HL-60 (cell line): ENCODE data around the gene RBFOX1.

ENCODE experiments used
- DNase-seq, 2 experiments: peaks; one replicate each; pipeline ENCODE4 v3.0.0-alpha.2; 2010 to 2020; ENCODE audit warnings: low read depth in 1 of 2, low spot score in 1 of 2
- H3K27ac ChIP-seq: fragments of 250-450 bp; sonication (Bioruptor Pico); replicated peaks from 2 replicates; pipeline ENCODE4 v1.5.1; 2020; ENCODE audit warnings: mild to moderate bottlenecking, moderate library complexity
- H3K27me3 ChIP-seq: fragments of 250-450 bp; sonication (Bioruptor Pico); 2 replicates; pipeline ENCODE4 v1.5.1; 2021; ENCODE audit warnings: mild to moderate bottlenecking, moderate library complexity; ENCODE audit not compliant: insufficient read depth, poor library complexity, severe bottlenecking
- H3K4me3 ChIP-seq: replicated peaks from 2 replicates; pipeline ENCODE4 v1.5.1; 2011; ENCODE audit warnings: mild to moderate bottlenecking, control low read depth, low read length; ENCODE audit not compliant: insufficient read depth
- CTCF ChIP-seq: IDR thresholded peaks from one replicate; pipeline ENCODE4 v1.5.1; 2011; ENCODE audit warnings: low read length, control low read depth, inconsistent platforms; ENCODE audit not compliant: insufficient read depth
- GABPA ChIP-seq: IDR thresholded peaks from 2 replicates; pipeline ENCODE4 v1.6.1; 2012; ENCODE audit warnings: low read depth
- POLR2AphosphoS5 ChIP-seq: IDR thresholded peaks from 2 replicates; pipeline ENCODE4 v1.6.1; 2012; ENCODE audit warnings: low read depth
- SPI1 ChIP-seq: IDR thresholded peaks from 2 replicates; pipeline ENCODE4 v1.6.1; 2012; ENCODE audit warnings: low read depth, mild to moderate bottlenecking, borderline replicate concordance
- TF ChIP-seq, protein P1 (sequence below): IDR thresholded peaks from 2 replicates; pipeline ENCODE4 v1.6.1; 2012; ENCODE audit warnings: low read depth; ENCODE audit not compliant: insufficient replicate concordance

The RBFOX1 gene

DNA sequence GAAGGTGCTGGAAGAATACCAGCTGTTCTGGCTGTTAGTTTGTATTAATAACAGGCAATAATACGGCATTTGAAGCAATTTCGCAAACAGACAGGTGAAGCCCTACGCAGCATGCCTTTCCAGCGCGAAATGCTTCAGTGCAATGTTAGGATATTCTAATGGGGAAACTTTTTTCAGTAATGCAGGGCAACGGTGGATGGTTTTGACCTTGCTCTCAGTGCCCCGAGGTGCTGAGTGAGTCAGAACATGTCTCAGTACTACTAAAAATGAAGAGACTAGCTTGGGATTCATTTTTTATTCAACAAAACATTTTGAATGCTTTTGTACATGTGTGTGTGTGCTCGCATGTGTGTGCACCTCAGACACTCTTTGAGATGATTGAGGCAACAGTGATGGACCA lies 172.2 kb downstream of the RBFOX1 start:
- TF ChIP-seq CTCF (no peak), POLR2AphosphoS5 (no peak), GABPA (no peak), SPI1 (no peak)
- TF ChIP-seq, protein P1, sequence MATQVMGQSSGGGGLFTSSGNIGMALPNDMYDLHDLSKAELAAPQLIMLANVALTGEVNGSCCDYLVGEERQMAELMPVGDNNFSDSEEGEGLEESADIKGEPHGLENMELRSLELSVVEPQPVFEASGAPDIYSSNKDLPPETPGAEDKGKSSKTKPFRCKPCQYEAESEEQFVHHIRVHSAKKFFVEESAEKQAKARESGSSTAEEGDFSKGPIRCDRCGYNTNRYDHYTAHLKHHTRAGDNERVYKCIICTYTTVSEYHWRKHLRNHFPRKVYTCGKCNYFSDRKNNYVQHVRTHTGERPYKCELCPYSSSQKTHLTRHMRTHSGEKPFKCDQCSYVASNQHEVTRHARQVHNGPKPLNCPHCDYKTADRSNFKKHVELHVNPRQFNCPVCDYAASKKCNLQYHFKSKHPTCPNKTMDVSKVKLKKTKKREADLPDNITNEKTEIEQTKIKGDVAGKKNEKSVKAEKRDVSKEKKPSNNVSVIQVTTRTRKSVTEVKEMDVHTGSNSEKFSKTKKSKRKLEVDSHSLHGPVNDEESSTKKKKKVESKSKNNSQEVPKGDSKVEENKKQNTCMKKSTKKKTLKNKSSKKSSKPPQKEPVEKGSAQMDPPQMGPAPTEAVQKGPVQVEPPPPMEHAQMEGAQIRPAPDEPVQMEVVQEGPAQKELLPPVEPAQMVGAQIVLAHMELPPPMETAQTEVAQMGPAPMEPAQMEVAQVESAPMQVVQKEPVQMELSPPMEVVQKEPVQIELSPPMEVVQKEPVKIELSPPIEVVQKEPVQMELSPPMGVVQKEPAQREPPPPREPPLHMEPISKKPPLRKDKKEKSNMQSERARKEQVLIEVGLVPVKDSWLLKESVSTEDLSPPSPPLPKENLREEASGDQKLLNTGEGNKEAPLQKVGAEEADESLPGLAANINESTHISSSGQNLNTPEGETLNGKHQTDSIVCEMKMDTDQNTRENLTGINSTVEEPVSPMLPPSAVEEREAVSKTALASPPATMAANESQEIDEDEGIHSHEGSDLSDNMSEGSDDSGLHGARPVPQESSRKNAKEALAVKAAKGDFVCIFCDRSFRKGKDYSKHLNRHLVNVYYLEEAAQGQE, result no peak
- no peak overlapping the region for H3K27ac ChIP-seq
- no peaks in the 10 kb centered on the region for H3K27me3 ChIP-seq
- no peak overlapping the region for H3K4me3 ChIP-seq
- DNase-seq, result no peak

DNA sequence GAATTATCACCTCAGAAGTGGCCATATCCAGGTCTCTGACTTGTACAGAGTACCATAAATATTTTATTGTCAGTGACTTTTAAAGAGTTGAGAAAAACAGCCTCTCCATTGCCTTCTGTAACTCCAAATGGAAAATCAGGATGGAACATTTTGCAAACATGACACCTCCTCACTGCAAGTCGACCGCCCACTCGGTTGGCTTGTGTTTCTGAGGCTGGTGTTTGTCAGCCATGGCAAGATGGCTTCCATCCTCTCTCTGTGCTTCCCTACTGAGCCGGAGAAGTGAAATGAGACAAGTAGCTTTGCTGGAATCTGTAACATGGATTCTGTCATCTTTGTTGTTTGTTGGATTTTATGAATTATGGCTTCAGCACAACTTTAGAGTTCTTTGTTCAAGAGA lies 172.8 kb downstream of the RBFOX1 start:
- DNase-seq, result no peak
- TF ChIP-seq GABPA, result no peak
- TF ChIP-seq SPI1, result no peak
- TF ChIP-seq POLR2AphosphoS5, result no peak
- TF ChIP-seq CTCF, result no peak
- TF ChIP-seq, protein P1, result no peak
- H3K27me3 ChIP-seq, result no peaks in the 10 kb centered on the region
- H3K27ac ChIP-seq, result no peak overlapping the region
- no peak overlapping the region for H3K4me3 ChIP-seq

DNA sequence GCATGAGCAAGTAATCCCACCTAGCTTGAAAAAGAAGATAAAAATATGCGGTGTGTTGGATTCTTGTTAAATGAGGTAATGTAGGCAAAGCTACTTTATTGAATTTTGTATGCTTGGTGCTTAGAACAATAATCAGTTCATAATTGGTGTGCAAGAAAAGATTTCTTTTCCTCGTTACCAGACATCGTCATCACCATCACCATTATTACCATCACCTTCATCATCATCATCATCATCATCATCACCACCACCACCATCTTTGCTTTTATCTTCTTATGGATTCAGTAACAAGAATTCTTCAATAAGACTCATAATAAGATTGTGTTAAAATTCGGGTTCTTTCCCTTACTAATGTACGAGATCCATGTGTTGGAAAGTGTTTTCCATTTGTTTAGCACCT lies 173.7 kb downstream of the RBFOX1 start:
- no peak overlapping the region for H3K27ac ChIP-seq
- no peak for DNase-seq
- H3K4me3 ChIP-seq, result no peak overlapping the region
- no peaks in the 10 kb centered on the region for H3K27me3 ChIP-seq
- no peak for TF ChIP-seq SPI1
- TF ChIP-seq POLR2AphosphoS5, result no peak
- TF ChIP-seq GABPA, result no peak

- no peak for TF ChIP-seq CTCF
- TF ChIP-seq, protein P1, result no peak
- no peak for TF ChIP-seq GABPA
- TF ChIP-seq POLR2AphosphoS5, result no peak
- no peak for DNase-seq
- Histone ChIP-seq H3K4me3 (no peak overlapping the region), H3K27ac (no peak overlapping the region), H3K27me3 (no peaks in the 10 kb centered on the region)
Observed at GRCh38 chr16:7508656-7509055, 176.0 kb downstream of the RBFOX1 start.
